Gastrocnemius medialis (tissue), 4 donors: Measurements from ENCODE around the gene CCDC40. TPM values are rescaled to one million over a fixed set of nuclear protein-coding genes. Genes with fewer than 3 reads are reported as not detected.

Source experiments
- ATAC-seq, 2 donors: fragments of 150-250 bp; one replicate each; pipeline ENCODE4 v1.9.1; 2016
- DNase-seq, 2 donors: peaks; one replicate each; pipeline ENCODE4 v3.0.0-alpha.2; 2019
- H3K27ac ChIP-seq, 4 donors: fragments of 200-600 bp; sonication (generic); 1 replicate in 1 of 4; 2 replicates in 3 of 4; pipeline ENCODE4 v1.5.1; 2016 to 2018; ENCODE audit warnings: mild to moderate bottlenecking in 2 of 4, moderate library complexity in 1 of 4
- H3K27me3 ChIP-seq, 3 donors: fragments of 200-600 bp; sonication (generic) in 2 of 3; 1 replicate in 1 of 3; 2 replicates in 2 of 3; pipeline versions ENCODE4 v1.5.1 to v1.6.0; 2016 to 2019; ENCODE audit warnings: mild to moderate bottlenecking in 1 of 3, moderate library complexity in 1 of 3
- H3K36me3 ChIP-seq, 2 donors: fragments of 200-600 bp; sonication (generic) in 1 of 2; one replicate each; pipeline ENCODE4 v1.5.1; 2017 to 2018
- H3K4me1 ChIP-seq, 2 donors: fragments of 200-600 bp; sonication (generic) in 1 of 2; one replicate each; pipeline ENCODE4 v1.5.1; 2016 to 2017; ENCODE audit warnings: mild to moderate bottlenecking in 2 of 2
- H3K4me3 ChIP-seq, 4 donors: fragments of 200-600 bp; sonication (generic) in 3 of 4; 1 replicate in 1 of 4; 2 replicates in 3 of 4; pipeline ENCODE4 v1.5.1; 2016 to 2019; ENCODE audit warnings: mild to moderate bottlenecking in 2 of 4
- H3K9me3 ChIP-seq, 3 donors: fragments of 200-600 bp; sonication (generic) in 2 of 3; 1 replicate in 1 of 3; 2 replicates in 2 of 3; pipeline ENCODE4 v1.5.1; 2016 to 2019
- CTCF ChIP-seq, 5 experiments: fragments of 450-650 bp in 3 of 5; fragments of 200-600 bp in 2 of 5; sonication (generic) in 2 of 5; IDR thresholded peaks in 4 of 5; conservative IDR thresholded peaks in 1 of 5; 1 replicate in 4 of 5; 2 replicates in 1 of 5; pipeline ENCODE4 v1.5.1; 2016 to 2019; ENCODE audit warnings: antibody characterized with exemption in 5 of 5, mild to moderate bottlenecking in 3 of 5, moderate library complexity in 3 of 5
- POLR2A ChIP-seq, 2 donors: fragments of 450-650 bp; IDR thresholded peaks; one replicate each; pipeline ENCODE4 v1.6.1; 2017; ENCODE audit warnings: antibody characterized with exemption in 2 of 2, mild to moderate bottlenecking in 2 of 2, moderate library complexity in 2 of 2
- in situ Hi-C, 4 donors: fragments of 200-750 bp; cut with MboI; loops; one replicate each; pipeline versions ENCODE4 v1.15.0 to v1.8.0; 2017; ENCODE audit warnings: low sequenced_read_pairs in 4 of 4
- intact Hi-C: fragments of 100-400 bp; cut with DNase I; formaldehyde crosslinking; loops from one replicate; pipeline ENCODE4 v1.15.1; 2023; ENCODE audit warnings: low total_unique reads
- total RNA-seq, 4 donors: library from RNA; depleted of rRNA; stranded (reverse); fragments of >200 nt; gene quantifications; one replicate each; pipeline versions ENCODE4 v1.1.0 to v1.2.3, GENCODE V29; 2016

CCDC40 gene
- total RNA-seq, 4 donors from 2014 or later, result 0.18 to 2.1 (median 1.1) TPM

- in situ Hi-C loops (no loop called here), intact Hi-C loops (loop anchor here (5.0 kb wide), 1 partner anchor 162 kb away; the partner anchor contains the start of gene RNF213)
- Histone ChIP-seq H3K36me3 (no peaks in the 10 kb centered on the region), H3K9me3 (no peaks in the 10 kb centered on the region), H3K4me3 (no peak overlapping the region), H3K27me3 (no peaks in the 10 kb centered on the region), H3K4me1 (peaks cover 9 to 20% of the 10 kb centered on the region in 2 donors), H3K27ac (no peak overlapping the region)
- DNase-seq (no peak), ATAC-seq (no peak)
- TF ChIP-seq POLR2A (IDR thresholded peaks at IDR 0.05) (no peak), CTCF (IDR thresholded peaks at IDR 0.05 in 4 of 5, conservative IDR thresholded peaks at IDR 0.05 in 1 of 5) (no peak)
Observed at GRCh38 chr17:80100035-80100323, 63.5 kb downstream of the CCDC40 start.

GRCh38 chr17:80101011-80101945, 64.8 kb downstream of the CCDC40 start, which contains the start of gene GAA:
Gene GAA (plus strand): TSS chr17:80101581. CDS start chr17:80104587, 3,006 bp downstream.
- H3K4me3 ChIP-seq, result peak within 1 kb of the TSS; percentile 79 to 93 (median 88)
- ATAC-seq (peak; percentile 91 to 93), DNase-seq (peak; percentile 59 to 71)
- in situ Hi-C loops (no loop called here), intact Hi-C loops (loop anchor here (1.0 to 5.0 kb wide), 2 partner anchors 46 to 161 kb away; partner anchors contain the start of genes EIF4A3 and RNF213)
- H3K27me3 ChIP-seq, result no peaks in the 10 kb centered on the region
- H3K27ac ChIP-seq, result peak within 1 kb of the TSS; percentile 87 to 90 (median 88)
- H3K36me3 ChIP-seq, result no peaks in the 10 kb centered on the region
- peaks cover 9 to 20% of the 10 kb centered on the region in 2 donors for H3K4me1 ChIP-seq
- no peaks in the 10 kb centered on the region for H3K9me3 ChIP-seq
- TF ChIP-seq CTCF (IDR thresholded peaks at IDR 0.05 in 4 of 5, conservative IDR thresholded peaks at IDR 0.05 in 1 of 5) (peak in 4 of 5 experiments; percentile 96 to 99 (median 98)), POLR2A (IDR thresholded peaks at IDR 0.05) (peak; percentile 64 to 81)

- H3K27ac ChIP-seq, result peak overlapping the region; percentile 87 to 90 (median 88)
- intact Hi-C loops, result loop anchor here (1.0 to 5.0 kb wide), 2 partner anchors 45 to 160 kb away; partner anchors contain the start of genes EIF4A3 and RNF213
Observed at GRCh38 chr17:80101946-80102663, 65.7 kb downstream of the CCDC40 start.

More at GRCh38 chr17:80101946-80102663, 65.7 kb downstream of the CCDC40 start:
- Histone ChIP-seq H3K4me3 (peak overlapping the region; percentile 72 to 93 (median 88)), H3K36me3 (no peaks in the 10 kb centered on the region), H3K27me3 (no peaks in the 10 kb centered on the region), H3K9me3 (no peaks in the 10 kb centered on the region), H3K4me1 (peaks cover 9 to 20% of the 10 kb centered on the region in 2 donors)
- no peak for TF ChIP-seq CTCF (IDR thresholded peaks at IDR 0.05 in 4 of 5, conservative IDR thresholded peaks at IDR 0.05 in 1 of 5)
- TF ChIP-seq POLR2A (IDR thresholded peaks at IDR 0.05), result no peak
- in situ Hi-C loops, result no loop called here
- DNase-seq, result no peak
- ATAC-seq, result peak; percentile 24 to 31
